Uterus (tissue), 2 donors: ENCODE results near the gene KHK.

Experiments
- CTCF ChIP-seq, 4 experiments: fragments of 200-600 bp in 2 of 4; fragments of 450-650 bp in 2 of 4; sonication (generic) in 2 of 4; IDR thresholded peaks; one replicate each; pipeline ENCODE4 v1.5.1; 2016 to 2019; ENCODE audit warnings: antibody characterized with exemption in 4 of 4, mild to moderate bottlenecking in 2 of 4, moderate library complexity in 1 of 4
- POLR2A ChIP-seq, 2 donors: fragments of 450-650 bp; IDR thresholded peaks; one replicate each; pipeline ENCODE4 v1.6.1; 2016; ENCODE audit warnings: antibody characterized with exemption in 2 of 2, mild to moderate bottlenecking in 1 of 2, moderate library complexity in 1 of 2

GRCh38 chr2:27054721-27055120 is 31.9 kb upstream of the KHK start:
- TF ChIP-seq CTCF (IDR thresholded peaks at IDR 0.05) (no peak), POLR2A (IDR thresholded peaks at IDR 0.05) (no peak)
